GM20000 (cell line): ENCODE results near the gene PEMT.
A peak's percentile ranks its signal among the peaks of the same experiment; 100 is the strongest.

ENCODE experiments used
- DNase-seq: peaks from one replicate; pipeline ENCODE4 v3.0.0; 2012; ENCODE audit warnings: low spot score
- TF ChIP-seq, protein P1 (sequence below): IDR thresholded peaks from 2 replicates; pipeline ENCODE4 v1.5.1; 2012; ENCODE audit warnings: mild to moderate bottlenecking, control low read depth; ENCODE audit errors: extremely low read depth, missing control alignments

Gene PEMT

DNA sequence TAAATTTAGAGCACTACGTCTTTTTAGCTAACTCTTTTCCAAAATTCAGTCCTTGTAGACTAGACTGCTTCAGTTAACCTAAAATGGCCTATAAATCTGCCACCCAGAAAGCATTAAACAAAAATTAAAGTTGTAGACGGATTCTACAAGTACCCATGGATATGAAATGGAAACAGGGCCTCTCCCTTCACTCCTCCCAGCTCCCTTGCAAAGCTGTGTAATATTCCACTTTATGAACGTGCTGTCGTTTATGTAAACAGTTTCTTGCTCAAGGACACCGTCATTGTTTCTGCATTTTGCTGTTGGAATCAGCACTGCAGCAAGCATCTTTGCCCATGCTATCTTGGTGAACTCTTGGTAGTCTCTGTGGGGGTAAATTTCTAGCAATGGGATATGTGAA is 109.6 kb downstream of the PEMT start:
- no peak for DNase-seq
- TF ChIP-seq, protein P1, sequence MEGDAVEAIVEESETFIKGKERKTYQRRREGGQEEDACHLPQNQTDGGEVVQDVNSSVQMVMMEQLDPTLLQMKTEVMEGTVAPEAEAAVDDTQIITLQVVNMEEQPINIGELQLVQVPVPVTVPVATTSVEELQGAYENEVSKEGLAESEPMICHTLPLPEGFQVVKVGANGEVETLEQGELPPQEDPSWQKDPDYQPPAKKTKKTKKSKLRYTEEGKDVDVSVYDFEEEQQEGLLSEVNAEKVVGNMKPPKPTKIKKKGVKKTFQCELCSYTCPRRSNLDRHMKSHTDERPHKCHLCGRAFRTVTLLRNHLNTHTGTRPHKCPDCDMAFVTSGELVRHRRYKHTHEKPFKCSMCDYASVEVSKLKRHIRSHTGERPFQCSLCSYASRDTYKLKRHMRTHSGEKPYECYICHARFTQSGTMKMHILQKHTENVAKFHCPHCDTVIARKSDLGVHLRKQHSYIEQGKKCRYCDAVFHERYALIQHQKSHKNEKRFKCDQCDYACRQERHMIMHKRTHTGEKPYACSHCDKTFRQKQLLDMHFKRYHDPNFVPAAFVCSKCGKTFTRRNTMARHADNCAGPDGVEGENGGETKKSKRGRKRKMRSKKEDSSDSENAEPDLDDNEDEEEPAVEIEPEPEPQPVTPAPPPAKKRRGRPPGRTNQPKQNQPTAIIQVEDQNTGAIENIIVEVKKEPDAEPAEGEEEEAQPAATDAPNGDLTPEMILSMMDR: no peak

DNA sequence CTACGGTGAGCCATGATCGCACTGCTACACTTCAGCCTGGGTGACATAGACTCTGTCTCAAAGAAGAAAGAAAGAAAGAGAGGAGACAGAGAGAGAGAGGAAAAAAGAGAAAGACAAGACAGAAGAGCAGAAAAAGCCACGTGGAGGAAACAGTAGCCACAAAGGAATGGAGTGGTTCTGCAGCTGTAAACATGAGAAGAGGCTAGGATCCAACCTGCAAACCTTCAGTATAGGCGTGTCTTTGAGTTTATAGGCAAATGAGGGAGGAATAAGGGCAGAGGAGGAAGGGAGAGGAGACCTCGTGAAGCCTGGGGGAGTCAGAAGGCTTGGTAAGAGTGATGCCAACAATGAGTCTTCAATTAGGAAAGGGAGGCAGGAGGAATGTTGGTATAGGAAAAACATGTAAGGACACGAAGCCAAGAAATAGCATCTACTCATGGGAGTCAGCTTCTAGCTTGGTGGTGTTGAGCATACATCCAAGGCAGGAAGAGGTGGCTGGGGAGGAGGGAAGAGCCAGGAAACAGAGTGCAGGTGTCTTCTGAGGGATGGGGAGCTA is 110.8 kb downstream of the PEMT start:
- TF ChIP-seq, protein P1: no peak
- no peak for DNase-seq

DNA sequence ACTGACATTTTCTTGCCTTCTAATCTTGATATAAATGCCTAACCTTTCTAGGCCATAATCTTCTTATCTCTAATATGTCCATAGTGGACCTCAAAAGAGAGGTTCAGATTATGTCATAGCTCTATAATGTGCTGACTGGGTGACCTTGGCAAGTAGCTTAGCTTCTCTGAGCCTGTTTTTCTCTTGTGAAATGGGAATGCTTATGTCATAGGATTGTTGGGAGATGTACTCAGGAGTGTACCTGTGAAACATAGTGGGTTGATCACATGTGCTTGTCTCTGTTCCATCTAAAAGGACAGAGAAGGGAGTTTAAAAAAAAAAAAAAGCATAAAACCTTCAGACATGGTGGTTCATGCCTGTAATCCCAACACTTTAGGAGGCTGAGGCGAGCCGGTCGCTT is 112.3 kb downstream of the PEMT start:
- TF ChIP-seq, protein P1: no peak
- DNase-seq: no peak

DNA sequence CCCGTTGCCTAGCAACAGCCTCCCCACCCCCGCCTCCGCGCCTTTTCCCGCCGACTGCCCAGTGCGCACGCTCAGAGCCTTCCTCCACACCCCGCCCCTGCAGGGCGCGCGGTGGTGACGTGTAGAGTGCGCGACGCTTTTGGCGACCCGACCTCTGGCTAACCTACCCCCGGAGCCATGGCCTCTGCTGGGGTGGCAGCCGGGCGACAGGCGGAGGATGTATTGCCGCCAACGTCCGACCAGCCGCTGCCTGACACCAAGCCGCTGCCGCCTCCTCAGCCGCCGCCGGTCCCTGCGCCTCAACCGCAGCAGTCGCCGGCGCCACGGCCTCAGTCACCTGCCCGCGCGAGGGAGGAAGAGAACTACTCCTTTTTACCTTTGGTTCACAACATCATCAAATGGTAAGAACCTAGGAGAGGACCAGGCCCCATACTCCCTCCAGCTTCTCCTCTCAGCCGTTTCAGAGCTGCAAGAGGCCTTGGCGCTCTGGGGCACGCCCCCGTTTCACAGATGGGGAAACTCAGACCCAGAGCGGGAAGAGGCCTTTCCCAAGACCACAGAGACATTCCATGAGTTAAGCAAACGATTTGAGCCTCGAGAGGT is 114.5 kb downstream of the PEMT start, which contains the start of gene MED9:
TSS of gene MED9 (plus strand) at position 136 of the 603 bp plus-strand sequence. CDS start at position 178, 42 bp downstream.
- DNase-seq: peak; percentile 99
- TF ChIP-seq, protein P1: no peak

DNA sequence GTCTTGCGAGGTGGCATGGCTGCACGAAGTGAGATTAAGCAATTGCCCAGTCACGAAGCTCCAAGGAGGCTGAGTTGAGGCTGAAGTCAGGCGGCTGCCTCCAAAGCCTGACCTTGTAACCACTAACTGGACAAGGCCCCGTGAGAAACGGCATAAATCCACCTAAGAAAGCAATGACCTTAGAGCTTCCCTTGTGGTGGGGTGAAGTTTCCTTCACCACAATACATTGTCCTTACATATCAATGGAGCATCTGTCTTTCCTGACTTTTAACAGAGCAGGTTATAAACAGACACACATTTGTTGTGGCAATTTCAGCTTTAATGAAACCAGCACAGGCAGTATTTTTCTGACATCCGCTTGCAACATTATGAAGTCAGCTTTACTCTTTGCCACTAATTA is 117.2 kb downstream of the PEMT start:
- DNase-seq: no peak

DNA sequence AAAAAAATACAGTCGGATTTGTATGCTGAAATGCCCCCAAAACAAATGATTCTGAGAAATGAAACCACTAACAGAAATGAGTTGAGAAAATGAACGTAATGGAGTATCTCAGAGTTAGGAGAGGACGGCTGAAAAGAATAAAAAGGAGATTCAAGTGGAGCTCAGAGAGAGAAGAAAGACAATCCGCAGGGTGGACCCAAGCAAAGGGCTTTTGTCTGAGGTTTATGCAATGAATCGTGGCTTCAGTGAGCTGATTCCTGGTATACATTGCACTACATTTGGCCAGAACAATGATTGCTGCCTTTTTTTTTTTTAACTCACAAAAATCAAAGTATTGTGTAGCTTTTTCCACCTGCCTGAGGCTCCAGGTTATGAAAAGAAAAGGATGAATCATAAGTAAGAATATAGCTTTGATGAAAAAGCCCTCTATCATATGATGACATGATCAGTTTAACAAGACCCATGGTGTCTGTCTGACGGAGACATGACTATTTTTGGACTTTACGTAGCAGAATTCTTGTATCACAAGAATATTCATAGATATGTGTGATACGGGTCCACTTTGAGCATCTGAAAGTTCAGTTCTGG is 119.1 kb downstream of the PEMT start:
- DNase-seq: no peak
- TF ChIP-seq, protein P1: no peak

More for the DNA sequence above, 117.2 kb downstream of the PEMT start:
- TF ChIP-seq, protein P1: no peak

DNA sequence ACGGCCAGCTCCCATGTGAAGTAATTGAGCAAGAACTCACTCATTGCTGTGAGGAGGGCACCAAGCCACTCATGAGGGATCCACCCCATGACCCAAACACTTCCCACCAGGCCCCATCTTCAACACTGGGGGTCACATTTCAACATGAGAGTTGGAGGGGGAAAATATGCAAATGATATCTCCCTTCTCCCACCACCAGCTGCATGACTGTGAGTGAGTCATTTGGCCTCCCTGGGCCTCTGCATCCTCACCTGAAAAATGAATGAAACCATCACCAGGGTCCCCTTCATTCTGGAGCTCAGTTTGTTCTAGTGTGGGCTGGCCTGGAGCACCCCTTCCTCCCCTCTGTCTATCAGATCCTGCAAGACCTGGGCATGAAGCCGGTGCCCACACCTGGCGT is 121.5 kb downstream of the PEMT start:
- TF ChIP-seq, protein P1: no peak

More for the DNA sequence above, 121.5 kb downstream of the PEMT start:
- DNase-seq: no peak
